Stomach (tissue), 9 donors: ENCODE data around the gene C4orf50. TPM values are rescaled to one million over a fixed set of nuclear protein-coding genes. Genes with fewer than 3 reads are reported as not detected.

Experiments
- DNase-seq, 2 donors: peaks; one replicate each; pipeline versions ENCODE4 v3.0.0 to v3.0.0-alpha.2; 2013 to 2019
- H3K27ac ChIP-seq, 5 donors: fragments of 200-600 bp in 4 of 5; sonication (generic) in 4 of 5; one replicate each; pipeline ENCODE4 v1.5.1; 2013 to 2019; ENCODE audit warnings: mild to moderate bottlenecking in 1 of 5, moderate library complexity in 1 of 5
- H3K27me3 ChIP-seq, 3 donors: fragments of 200-600 bp; sonication (generic); one replicate each; pipeline ENCODE4 v1.5.1; 2017 to 2019; ENCODE audit warnings: mixed run types in 1 of 3
- H3K36me3 ChIP-seq, 4 donors: fragments of 200-600 bp; sonication (generic); 1 replicate in 3 of 4; 2 replicates in 1 of 4; pipeline ENCODE4 v1.5.1; 2016 to 2019
- H3K4me1 ChIP-seq, 4 donors: fragments of 200-600 bp; sonication (generic); one replicate each; pipeline ENCODE4 v1.5.1; 2016 to 2019
- H3K4me3 ChIP-seq, 4 donors: fragments of 200-600 bp; sonication (generic) in 3 of 4; one replicate each; pipeline ENCODE4 v1.5.1; 2016 to 2019; ENCODE audit warnings: mild to moderate bottlenecking in 1 of 4
- H3K9me3 ChIP-seq, 4 donors: fragments of 200-600 bp; sonication (generic); one replicate each; pipeline ENCODE4 v1.5.1; 2016 to 2019
- EP300 ChIP-seq: sonication (generic); formaldehyde crosslinking; IDR thresholded peaks from one replicate; pipeline ENCODE4 v1.6.1; 2017; ENCODE audit warnings: antibody characterized with exemption
- POLR2A ChIP-seq, 4 donors: fragments of 450-650 bp; IDR thresholded peaks; one replicate each; pipeline ENCODE4 v1.6.1; 2016; ENCODE audit warnings: antibody characterized with exemption in 4 of 4, control low read depth in 2 of 4, mild to moderate bottlenecking in 1 of 4, moderate library complexity in 1 of 4
- POLR2AphosphoS5 ChIP-seq, 3 donors: sonication (generic); formaldehyde crosslinking; IDR thresholded peaks; one replicate each; pipeline ENCODE4 v1.6.1; 2016; ENCODE audit warnings: antibody characterized with exemption in 3 of 3
- WGBS, 5 donors: extraction: QIAGEN DNeasy Blood & Tissue Kit in 3 of 5; methylation state at CpG; one replicate each; pipeline versions ENCODE4 v1.1.5 to v1.1.7; 2013 to 2018; 5-methylcytosine and 5-hydroxymethylcytosine counted together
- intact Hi-C: fragments of 100-400 bp; cut with DNase I; formaldehyde crosslinking; loops from one replicate; pipeline ENCODE4 v1.15.1; 2023; ENCODE audit warnings: low total_unique reads
- polyA plus RNA-seq, 3 donors: library from polyadenylated mRNA; stranded (reverse); fragments of 200-250 nt; gene quantifications; one replicate each; pipeline ENCODE4 v1.2.3, GENCODE V29; 2013
- total RNA-seq, 5 donors: library from RNA; depleted of rRNA; stranded (reverse); fragments of >200 nt; gene quantifications; one replicate each; pipeline versions ENCODE4 v1.1.0 to v1.2.3, GENCODE V29; 2014 to 2016
- TF ChIP-seq, protein P1 (sequence below), 7 experiments: fragments of 450-650 bp in 4 of 7; fragments of 200-600 bp in 3 of 7; sonication (generic) in 3 of 7; IDR thresholded peaks; one replicate each; pipeline ENCODE4 v1.5.1; 2016 to 2019; ENCODE audit warnings: antibody characterized with exemption in 7 of 7, control low read depth in 2 of 7, mild to moderate bottlenecking in 1 of 7
- donor health status: healthy with polysubstance abuse.
- donor health status: Bipolar disorder and iron deficiency.
- donor health status: healthy.

The C4orf50 gene
- total and polyA plus RNA-seq, 8 donors: under 0.01 to 1.8 (median 0.85) TPM; not detected in 4

DNA sequence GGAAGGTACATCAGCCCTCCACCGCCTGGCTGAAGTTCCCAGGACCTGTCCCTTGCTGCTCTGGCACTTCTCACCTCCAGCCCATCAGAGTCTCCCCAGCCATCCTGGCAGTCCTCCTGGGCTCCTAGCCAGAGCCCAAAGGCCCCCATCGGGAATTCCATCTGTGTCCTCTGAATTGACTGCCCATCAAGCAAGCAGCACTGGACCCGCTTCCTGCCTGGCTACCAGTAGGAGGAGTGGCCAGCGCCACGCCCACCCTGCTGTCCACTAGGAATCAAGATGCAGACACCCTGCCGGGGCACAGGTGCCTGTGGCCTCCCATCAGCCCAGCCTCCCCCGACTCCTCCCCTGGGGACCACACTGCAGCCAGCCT, 47.2 kb downstream of the C4orf50 start:
- Histone ChIP-seq H3K4me3 (no peak overlapping the region), H3K27ac (no peak overlapping the region), H3K9me3 (no peaks in the 10 kb centered on the region), H3K27me3 (peaks cover 0 to 64% (median 9%) of the 10 kb centered on the region in 3 donors), H3K4me1 (no peaks in the 10 kb centered on the region), H3K36me3 (no peaks in the 10 kb centered on the region)
- intact Hi-C loops: no loop called here
- WGBS, 5 donors: 61 to 70% (median 63%) methylated on average over 5 to 7 of the region's 7 CpGs
- TF ChIP-seq, protein P1, sequence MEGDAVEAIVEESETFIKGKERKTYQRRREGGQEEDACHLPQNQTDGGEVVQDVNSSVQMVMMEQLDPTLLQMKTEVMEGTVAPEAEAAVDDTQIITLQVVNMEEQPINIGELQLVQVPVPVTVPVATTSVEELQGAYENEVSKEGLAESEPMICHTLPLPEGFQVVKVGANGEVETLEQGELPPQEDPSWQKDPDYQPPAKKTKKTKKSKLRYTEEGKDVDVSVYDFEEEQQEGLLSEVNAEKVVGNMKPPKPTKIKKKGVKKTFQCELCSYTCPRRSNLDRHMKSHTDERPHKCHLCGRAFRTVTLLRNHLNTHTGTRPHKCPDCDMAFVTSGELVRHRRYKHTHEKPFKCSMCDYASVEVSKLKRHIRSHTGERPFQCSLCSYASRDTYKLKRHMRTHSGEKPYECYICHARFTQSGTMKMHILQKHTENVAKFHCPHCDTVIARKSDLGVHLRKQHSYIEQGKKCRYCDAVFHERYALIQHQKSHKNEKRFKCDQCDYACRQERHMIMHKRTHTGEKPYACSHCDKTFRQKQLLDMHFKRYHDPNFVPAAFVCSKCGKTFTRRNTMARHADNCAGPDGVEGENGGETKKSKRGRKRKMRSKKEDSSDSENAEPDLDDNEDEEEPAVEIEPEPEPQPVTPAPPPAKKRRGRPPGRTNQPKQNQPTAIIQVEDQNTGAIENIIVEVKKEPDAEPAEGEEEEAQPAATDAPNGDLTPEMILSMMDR (IDR thresholded peaks at IDR 0.05): no peak
- TF ChIP-seq POLR2A (IDR thresholded peaks at IDR 0.05) (no peak), POLR2AphosphoS5 (IDR thresholded peaks at IDR 0.05) (no peak), EP300 (no peak)
- peak in 1 of 2 donors; percentile 11 for DNase-seq

DNA sequence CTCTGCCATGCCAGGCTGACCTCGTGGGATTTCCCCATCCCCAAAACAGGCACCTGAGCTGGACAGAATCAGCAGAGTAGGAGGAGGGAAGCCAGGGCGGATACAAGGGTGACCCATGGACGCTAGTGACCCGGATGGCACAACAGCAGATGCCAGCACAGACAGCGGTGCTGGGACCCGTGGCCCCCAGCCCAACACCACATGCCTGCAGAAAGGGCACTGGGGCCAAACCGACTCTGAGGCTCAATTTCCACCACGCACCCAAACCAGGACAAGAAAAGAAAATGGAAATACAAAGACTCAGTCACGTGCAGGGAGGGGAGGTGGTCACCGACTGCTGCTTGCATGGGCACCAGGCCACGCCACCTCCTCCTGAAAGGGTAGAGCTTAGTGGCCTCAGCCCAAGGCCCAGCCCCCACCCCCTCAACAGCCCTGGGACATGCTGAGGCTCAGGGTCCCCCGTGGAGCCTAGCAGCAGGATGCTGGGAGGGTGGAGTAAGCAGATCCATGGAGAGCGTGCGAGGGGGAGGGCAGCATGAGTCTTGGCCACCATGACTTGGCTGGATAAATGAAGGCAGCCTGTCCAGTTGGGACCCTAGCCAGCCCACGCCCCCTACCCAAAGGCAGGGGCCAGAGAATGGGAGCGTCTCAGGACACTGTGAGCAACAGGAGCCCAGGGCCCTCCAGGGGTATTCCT, 47.7 kb downstream of the C4orf50 start:
- WGBS, 5 donors: 74 to 82% (median 79%) methylated on average over 14 to 16 of the region's 16 CpGs
- Histone ChIP-seq H3K27me3 (peaks cover 0 to 58% (median 9%) of the 10 kb centered on the region in 3 donors), H3K36me3 (no peaks in the 10 kb centered on the region), H3K27ac (no peak overlapping the region), H3K9me3 (no peaks in the 10 kb centered on the region), H3K4me1 (no peaks in the 10 kb centered on the region), H3K4me3 (no peak overlapping the region)
- no peak for TF ChIP-seq EP300
- intact Hi-C loops: no loop called here
- peak in 1 of 2 donors; percentile 7 for DNase-seq

DNA sequence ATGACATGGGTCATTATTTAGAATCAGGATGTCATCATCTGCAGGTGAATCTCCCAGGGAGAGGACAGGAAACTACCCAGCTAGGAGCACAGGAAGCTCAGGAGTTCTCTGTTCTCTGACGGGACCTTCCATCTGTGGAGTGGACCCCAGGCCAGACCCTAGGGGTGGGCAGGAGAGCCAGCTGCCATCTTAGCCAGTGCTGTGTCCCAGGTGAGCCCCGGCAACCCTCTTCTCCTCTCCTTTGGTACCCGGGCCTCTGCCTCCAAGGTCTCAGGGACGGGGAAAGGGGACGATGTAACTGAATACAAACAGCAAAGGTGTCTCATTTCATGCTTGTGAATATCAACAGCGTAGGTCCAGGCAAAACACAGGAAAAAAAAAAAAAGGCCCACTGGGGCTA, 48.5 kb downstream of the C4orf50 start:
- intact Hi-C loops: no loop called here
- Histone ChIP-seq H3K4me3 (no peak overlapping the region), H3K27ac (no peak overlapping the region), H3K27me3 (peaks cover 0 to 61% (median 9%) of the 10 kb centered on the region in 3 donors), H3K36me3 (no peaks in the 10 kb centered on the region), H3K9me3 (no peaks in the 10 kb centered on the region), H3K4me1 (no peaks in the 10 kb centered on the region)
- peak in 1 of 2 donors; percentile 15 for DNase-seq
- TF ChIP-seq POLR2A (IDR thresholded peaks at IDR 0.05): no peak
- TF ChIP-seq, protein P1 (IDR thresholded peaks at IDR 0.05): no peak
- 69 to 79% (median 75%) methylated on average over 6 of the region's 6 CpGs for WGBS, 5 donors

DNA sequence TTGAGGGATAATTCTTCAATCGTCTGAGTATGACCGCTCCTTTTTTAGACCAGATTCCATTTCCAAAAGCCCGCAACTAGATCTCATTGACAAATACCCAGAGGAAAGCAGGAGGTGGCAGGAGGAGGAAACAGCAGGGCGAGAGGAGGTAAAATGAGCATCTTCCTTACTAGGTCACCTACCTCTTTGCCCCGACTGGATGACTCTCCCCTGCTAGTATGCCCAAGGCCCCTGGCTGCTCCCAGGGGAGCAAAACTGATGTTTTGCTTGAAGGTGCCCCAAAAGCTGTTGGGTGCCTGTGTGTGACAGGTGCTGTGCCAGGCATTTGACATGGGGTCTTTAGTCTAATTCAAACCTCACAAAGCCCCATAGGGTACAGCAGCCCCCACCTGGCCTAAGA, 48.9 kb downstream of the C4orf50 start:
- TF ChIP-seq POLR2AphosphoS5 (IDR thresholded peaks at IDR 0.05) (no peak), EP300 (no peak), POLR2A (IDR thresholded peaks at IDR 0.05) (no peak)
- TF ChIP-seq, protein P1 (IDR thresholded peaks at IDR 0.05): no peak
- no peaks in the 10 kb centered on the region for H3K9me3 ChIP-seq
- intact Hi-C loops: no loop called here
- no peak overlapping the region for H3K4me3 ChIP-seq
- DNase-seq: no peak
- H3K36me3 ChIP-seq: no peaks in the 10 kb centered on the region
- H3K4me1 ChIP-seq: no peaks in the 10 kb centered on the region
- 71 to 86% (median 81%) methylated on average over 5 of the region's 5 CpGs for WGBS, 5 donors
- peaks cover 0 to 58% (median 9%) of the 10 kb centered on the region in 3 donors for H3K27me3 ChIP-seq
- H3K27ac ChIP-seq: no peak overlapping the region

DNA sequence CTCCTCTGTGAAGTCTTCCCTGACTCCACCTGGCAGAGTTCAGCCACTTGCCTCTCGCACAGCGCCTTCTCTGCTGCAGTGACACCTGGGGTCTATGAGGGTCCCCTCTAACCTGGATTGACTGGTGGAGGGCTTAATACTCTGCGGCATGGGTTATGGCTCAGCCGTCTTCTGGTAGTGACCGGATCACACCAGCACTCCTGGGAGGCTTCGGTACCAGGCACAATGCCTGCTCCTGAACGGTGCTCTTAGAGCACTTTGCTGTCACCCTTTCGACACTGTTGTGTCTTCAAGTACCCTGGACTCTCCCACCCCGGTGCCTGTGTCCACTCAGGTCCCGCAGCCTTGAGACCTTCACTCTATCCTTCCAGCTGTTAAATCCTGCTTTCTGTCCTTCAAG, 50.0 kb downstream of the C4orf50 start:
- WGBS, 5 donors: 88 to 97% (median 91%) methylated on average over 9 to 10 of the region's 10 CpGs
- DNase-seq: peak in 1 of 2 donors; percentile 7
- Histone ChIP-seq H3K27ac (no peak overlapping the region), H3K9me3 (no peaks in the 10 kb centered on the region), H3K36me3 (no peaks in the 10 kb centered on the region), H3K4me3 (no peak overlapping the region), H3K27me3 (peaks cover 0 to 47% (median 14%) of the 10 kb centered on the region in 3 donors), H3K4me1 (no peaks in the 10 kb centered on the region)
- intact Hi-C loops: no loop called here
- TF ChIP-seq POLR2A (IDR thresholded peaks at IDR 0.05) (no peak), POLR2AphosphoS5 (IDR thresholded peaks at IDR 0.05) (no peak), EP300 (no peak)
- TF ChIP-seq, protein P1 (IDR thresholded peaks at IDR 0.05): no peak
